Gastroesophageal sphincter (tissue), 3 donors: Measurements from ENCODE around the gene CYTH1.

Experiments
- EP300 ChIP-seq: sonication (generic); formaldehyde crosslinking; IDR thresholded peaks from one replicate; pipeline ENCODE4 v1.6.1; 2017; ENCODE audit warnings: antibody characterized with exemption, mild to moderate bottlenecking
- POLR2AphosphoS5 ChIP-seq: sonication (generic); formaldehyde crosslinking; IDR thresholded peaks from one replicate; pipeline ENCODE4 v1.6.1; 2017; ENCODE audit warnings: antibody characterized with exemption
- TF ChIP-seq, protein P1 (sequence below), 4 experiments: fragments of 200-600 bp in 2 of 4; fragments of 450-650 bp in 2 of 4; sonication (generic) in 1 of 4; IDR thresholded peaks; one replicate each; pipeline ENCODE4 v1.5.1; 2017 to 2019; ENCODE audit warnings: antibody characterized with exemption in 4 of 4, mild to moderate bottlenecking in 2 of 4, moderate library complexity in 2 of 4

DNA sequence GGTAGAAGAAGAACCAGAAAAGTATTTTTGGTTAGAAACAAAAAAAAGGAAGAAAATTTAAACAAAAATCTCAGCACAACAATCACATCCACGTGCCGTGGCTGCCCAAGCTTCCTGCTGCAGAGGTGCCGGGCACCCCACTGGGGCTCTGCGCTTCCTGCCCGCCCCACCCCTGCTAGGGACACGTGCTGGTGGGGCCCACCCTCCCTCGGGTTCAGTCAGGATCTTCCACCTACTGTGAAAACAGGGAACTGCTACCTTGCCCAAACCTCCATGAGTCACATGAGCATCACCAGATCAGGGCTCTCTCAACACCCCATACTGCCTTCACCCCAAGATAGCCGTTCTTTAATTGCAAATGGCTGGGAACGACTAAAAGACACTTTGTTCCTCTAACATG lies 24.4 kb upstream of the CYTH1 start:
- TF ChIP-seq, protein P1, sequence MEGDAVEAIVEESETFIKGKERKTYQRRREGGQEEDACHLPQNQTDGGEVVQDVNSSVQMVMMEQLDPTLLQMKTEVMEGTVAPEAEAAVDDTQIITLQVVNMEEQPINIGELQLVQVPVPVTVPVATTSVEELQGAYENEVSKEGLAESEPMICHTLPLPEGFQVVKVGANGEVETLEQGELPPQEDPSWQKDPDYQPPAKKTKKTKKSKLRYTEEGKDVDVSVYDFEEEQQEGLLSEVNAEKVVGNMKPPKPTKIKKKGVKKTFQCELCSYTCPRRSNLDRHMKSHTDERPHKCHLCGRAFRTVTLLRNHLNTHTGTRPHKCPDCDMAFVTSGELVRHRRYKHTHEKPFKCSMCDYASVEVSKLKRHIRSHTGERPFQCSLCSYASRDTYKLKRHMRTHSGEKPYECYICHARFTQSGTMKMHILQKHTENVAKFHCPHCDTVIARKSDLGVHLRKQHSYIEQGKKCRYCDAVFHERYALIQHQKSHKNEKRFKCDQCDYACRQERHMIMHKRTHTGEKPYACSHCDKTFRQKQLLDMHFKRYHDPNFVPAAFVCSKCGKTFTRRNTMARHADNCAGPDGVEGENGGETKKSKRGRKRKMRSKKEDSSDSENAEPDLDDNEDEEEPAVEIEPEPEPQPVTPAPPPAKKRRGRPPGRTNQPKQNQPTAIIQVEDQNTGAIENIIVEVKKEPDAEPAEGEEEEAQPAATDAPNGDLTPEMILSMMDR (IDR thresholded peaks at IDR 0.05), result no peak
- TF ChIP-seq POLR2AphosphoS5, result no peak
- TF ChIP-seq EP300, result no peak
